ENCODE measurements around the gene CMTM3.
A peak's percentile ranks its signal among the peaks of the same experiment; 100 is the strongest.
"Not testable (repeated sequence)": the region's sequence is repeated elsewhere in the genome, so short reads cannot be mapped to it uniquely, and the experiment has no call there.

Gene CMTM3

GRCh38 chr16:66581246-66581952 is 23.1 kb upstream of the CMTM3 start:
- no peak for DNase-seq

GRCh38 chr16:66585481-66586239 is 18.8 kb upstream of the CMTM3 start:
- peak in 1 of 58 donors; percentile 27 for DNase-seq

GRCh38 chr16:66587881-66588600 is 16.5 kb upstream of the CMTM3 start:
- peak in 1 of 58 donors; percentile 11 for DNase-seq

GRCh38 chr16:66588981-66589713 is 15.4 kb upstream of the CMTM3 start:
- peak in 12 of 58 donors; percentile 8 to 52 (median 21) for DNase-seq

GRCh38 chr16:66590322-66590721 is 14.2 kb upstream of the CMTM3 start:
- DNase-seq = no peak

- no peak for DNase-seq
Measured at GRCh38 chr16:66591018-66591417, 13.5 kb upstream of the CMTM3 start.

GRCh38 chr16:66592241-66592640 is 12.3 kb upstream of the CMTM3 start:
- DNase-seq = no peak

- no peak for DNase-seq
Measured at GRCh38 chr16:66592814-66593213, 11.7 kb upstream of the CMTM3 start.

- DNase-seq = no peak
Measured at GRCh38 chr16:66594739-66595138, 9.8 kb upstream of the CMTM3 start.

- not testable (repeated sequence) for DNase-seq
Measured at GRCh38 chr16:66596559-66596958, 7.9 kb upstream of the CMTM3 start.

- no peak for DNase-seq
Measured at GRCh38 chr16:66596986-66597848, 7.3 kb upstream of the CMTM3 start.

GRCh38 chr16:66598111-66598510 is 6.4 kb upstream of the CMTM3 start:
- no peak for DNase-seq

GRCh38 chr16:66599726-66600125 is 4.8 kb upstream of the CMTM3 start:
- DNase-seq = no peak

- DNase-seq = no peak
Measured at GRCh38 chr16:66600477-66600876, 4.0 kb upstream of the CMTM3 start.

- DNase-seq = no peak
Measured at GRCh38 chr16:66601471-66601870, 3.0 kb upstream of the CMTM3 start.

GRCh38 chr16:66603537-66604375 is 748 bp upstream of the CMTM3 start:
- peak in 10 of 58 donors; percentile 13 to 60 (median 30) for DNase-seq

- peak in 4 of 58 donors; percentile 22 to 63 (median 32) for DNase-seq
Measured at GRCh38 chr16:66605177-66605978, 874 bp downstream of the CMTM3 start.

- DNase-seq = no peak
Measured at GRCh38 chr16:66605979-66606751, 1.7 kb downstream of the CMTM3 start.
